Renal cortex interstitium (tissue), 11 donors: Measurements from ENCODE around the gene SLCO3A1. TPM values are rescaled to one million over a fixed set of nuclear protein-coding genes. Genes with fewer than 3 reads are reported as not detected.

Source experiments
- DNase-seq, 11 donors: peaks; one replicate each; pipeline ENCODE4 v3.0.0-alpha.2; 2013; ENCODE audit warnings: low read depth in 9 of 11, low spot score in 4 of 11; ENCODE audit errors: extremely low read depth in 1 of 11
- polyA plus RNA-seq, 3 donors: library from polyadenylated mRNA; unstranded; fragments of 120-200 nt; gene quantifications; one replicate each; pipeline ENCODE4 v1.2.1, GENCODE V29; 2013; ENCODE audit not compliant: insufficient read length in 3 of 3

SLCO3A1 gene
- polyA plus RNA-seq, 3 donors: 10.5 to 12.0 (median 11.1) TPM

DNA sequence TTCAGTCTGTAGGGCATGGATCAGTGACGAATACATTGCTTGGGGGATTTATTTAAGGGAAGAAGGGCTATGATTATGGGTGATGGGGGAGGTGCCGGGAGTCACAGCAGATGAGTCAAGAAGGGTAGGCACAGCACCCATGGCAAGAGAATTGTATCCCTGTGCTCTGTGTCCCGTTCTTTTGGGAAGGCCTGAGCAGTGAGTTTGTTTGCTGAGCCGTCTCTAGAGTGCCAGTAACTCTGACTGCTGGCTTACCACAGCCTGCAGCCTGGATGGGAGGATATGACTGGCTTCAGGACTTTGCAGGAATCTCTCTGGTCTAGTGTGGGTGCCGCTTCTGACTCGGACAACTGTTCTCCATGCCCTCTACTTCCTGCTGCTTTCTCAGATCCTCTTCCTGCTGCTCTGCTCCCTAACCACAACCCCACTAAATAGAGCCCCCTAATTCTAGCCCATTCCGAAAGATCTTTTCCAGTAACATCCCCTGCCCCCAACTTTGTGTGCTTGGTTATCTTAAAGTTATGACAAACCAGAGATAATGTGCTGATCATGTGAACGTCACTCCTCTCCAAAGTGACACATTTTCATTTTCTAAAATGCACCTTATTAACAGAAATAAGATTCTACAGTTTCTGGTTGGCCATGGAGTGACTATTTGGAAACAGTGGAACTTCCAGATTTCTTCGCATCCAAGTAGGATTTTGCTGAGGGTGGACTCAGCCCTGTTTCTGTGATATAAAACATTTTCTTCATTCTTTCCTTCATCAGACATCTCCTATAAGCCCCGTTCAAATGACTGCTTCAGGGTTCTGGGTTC lies 239.0 kb downstream of the SLCO3A1 start:
- no peak for DNase-seq

GRCh38 chr15:92095693-92096092 lies 242.2 kb downstream of the SLCO3A1 start:
- DNase-seq: no peak

- DNase-seq: peak in 8 of 11 donors; percentile 39 to 63 (median 58)
Measured at GRCh38 chr15:92097474-92098178, 244.1 kb downstream of the SLCO3A1 start.

DNA sequence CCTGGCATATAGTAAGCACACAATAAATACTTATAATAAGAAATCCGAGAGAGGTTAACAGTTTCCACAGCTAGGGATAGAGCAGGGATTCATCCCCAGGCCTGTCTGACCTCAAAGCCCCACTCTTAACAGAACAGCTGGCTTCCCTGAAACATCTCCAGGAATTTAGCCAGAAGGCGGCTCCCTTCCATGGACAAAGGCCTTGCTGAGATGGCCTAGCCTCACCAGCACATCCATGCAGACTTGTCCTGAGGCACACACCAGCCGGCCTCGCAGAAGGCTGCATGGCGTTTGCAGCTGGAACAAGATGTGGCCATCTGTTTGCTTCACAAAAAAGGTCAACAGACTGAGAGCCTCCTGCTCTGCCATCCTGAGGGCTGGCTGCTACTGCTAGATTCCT lies 245.4 kb downstream of the SLCO3A1 start:
- no peak for DNase-seq

- DNase-seq: no peak
Measured at GRCh38 chr15:92100301-92100700, 246.8 kb downstream of the SLCO3A1 start.

DNA sequence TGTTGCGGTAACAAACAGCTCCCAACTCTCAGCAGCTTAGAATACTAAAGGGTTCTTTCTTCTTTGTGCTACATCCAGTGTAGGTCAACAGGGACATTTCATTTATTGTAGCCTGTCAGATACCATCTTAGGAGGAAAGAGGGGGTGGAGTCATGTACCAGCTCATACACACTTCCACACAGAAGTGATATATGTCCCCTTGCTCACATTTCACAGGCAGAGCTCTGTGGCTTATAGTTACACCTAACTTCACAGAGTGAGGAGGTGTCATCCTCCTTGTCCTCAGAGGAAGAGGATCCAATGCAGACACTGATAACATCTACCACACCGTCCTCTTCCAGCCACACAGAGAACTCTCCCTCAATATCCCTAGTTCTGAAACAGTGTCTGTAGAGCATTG lies 247.2 kb downstream of the SLCO3A1 start:
- DNase-seq: no peak

- DNase-seq: no peak
Measured at GRCh38 chr15:92101708-92102394, 248.3 kb downstream of the SLCO3A1 start.

DNA sequence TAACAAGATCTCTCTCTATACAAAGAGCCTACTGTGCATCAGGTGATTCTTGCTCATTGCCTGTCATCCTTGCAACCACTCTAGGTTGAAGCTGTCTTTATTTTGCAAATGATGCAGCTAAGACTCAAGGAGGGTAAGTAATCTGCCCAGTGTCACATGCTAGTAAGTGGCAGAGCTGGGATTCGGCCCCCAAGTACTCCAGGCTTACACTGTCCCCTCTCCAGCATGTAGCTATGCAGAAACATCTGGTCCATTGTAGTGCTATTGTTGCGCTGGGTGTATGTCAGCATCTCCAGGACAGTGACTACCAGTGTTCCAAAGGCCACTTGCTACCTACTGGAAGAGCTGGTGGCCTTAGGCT lies 248.9 kb downstream of the SLCO3A1 start:
- DNase-seq: no peak

DNA sequence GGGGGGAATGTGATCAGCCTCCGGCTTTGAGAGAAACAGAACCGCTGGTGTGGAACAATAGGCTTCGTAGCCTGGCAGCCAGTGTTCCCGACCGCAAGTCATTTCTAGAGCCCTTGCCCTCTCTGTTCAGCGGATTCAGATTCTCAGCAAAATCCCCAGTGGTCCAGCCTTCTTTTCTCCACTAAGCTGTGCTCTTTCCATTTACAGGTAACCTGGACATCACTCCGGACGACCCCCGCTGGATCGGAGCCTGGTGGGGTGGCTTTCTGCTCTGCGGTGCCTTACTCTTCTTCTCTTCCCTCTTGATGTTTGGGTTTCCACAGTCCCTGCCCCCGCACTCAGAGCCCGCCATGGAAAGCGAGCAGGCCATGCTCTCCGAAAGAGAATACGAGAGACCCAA lies 250.6 kb downstream of the SLCO3A1 start:
- no peak for DNase-seq

DNA sequence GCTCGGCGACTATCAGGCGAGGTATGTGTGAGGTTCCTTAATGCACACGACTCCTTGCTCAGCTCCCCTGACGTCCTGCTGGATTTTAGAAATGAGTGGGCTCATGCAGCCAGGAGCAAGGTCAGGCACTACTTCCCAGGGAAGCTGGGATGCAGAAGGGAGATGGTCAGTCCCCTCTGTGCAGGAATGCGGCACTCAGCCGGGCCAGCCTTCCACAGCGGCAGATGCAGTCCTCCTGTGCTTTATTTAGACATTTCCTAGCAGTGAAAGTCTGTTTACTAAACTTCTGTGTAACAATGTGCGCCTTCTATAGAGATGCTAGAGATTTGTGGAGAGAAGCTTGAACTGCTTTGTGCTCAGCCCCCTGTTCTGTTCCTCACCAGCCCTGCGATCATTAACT lies 252.1 kb downstream of the SLCO3A1 start:
- DNase-seq: no peak

DNA sequence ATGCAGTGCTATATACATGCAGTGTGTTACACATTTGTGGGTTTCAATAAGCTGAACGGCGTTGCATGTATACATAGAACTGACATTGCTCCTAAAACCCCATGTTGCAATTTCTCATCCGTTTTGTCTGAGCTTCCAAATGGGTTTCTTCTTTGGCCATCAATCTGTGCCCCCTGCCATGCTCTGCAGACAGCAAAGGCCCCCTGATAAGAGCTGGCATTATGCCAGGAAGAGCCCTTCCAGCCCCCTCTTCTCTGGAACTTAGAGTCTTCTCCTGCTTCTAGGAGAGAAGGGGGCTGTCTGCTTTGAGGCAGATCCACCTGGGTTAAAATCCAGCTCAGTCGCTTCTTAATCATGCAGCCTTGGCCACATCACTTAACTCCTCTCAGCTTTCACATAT lies 254.0 kb downstream of the SLCO3A1 start:
- no peak for DNase-seq

- no peak for DNase-seq
Measured at GRCh38 chr15:92109191-92109873, 255.8 kb downstream of the SLCO3A1 start.

DNA sequence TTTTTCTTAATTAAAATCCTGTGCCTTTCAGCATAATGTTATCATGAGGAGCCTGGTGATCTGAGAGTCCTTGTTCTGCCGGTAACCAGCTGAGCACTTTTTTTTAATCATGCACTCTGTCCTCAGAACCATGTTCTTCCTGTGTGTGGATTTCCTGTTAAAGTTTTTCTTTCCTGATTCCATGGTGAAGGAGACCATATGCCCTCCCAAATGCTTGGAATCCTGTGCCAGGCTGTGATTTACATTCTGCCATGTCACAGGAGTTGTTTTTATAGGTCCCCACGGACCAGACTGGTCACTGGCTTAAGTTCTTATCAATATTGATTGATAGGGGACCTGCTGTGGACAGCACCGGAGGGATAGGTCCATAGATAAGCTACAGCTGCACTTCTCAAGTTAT lies 257.8 kb downstream of the SLCO3A1 start:
- no peak for DNase-seq

DNA sequence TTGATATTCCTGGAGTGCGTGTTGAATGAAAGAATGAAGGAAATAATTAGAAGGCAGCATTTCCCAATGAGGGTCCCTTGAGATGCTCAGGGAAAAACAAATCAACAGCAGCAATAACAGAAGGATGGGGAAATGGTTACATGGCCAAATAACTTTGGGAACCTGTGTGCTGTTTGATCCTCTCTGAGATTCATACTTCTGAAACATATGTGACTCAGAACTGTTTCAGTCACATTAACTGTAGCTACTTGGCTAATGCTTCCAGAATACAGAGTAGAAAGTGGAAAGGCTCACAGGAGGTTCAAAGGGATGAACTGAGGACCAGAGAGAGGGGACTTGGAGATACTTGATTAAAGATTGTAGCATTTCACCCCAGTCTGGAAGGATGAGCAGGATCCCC lies 258.2 kb downstream of the SLCO3A1 start:
- no peak for DNase-seq

GRCh38 chr15:92112180-92112579 lies 258.7 kb downstream of the SLCO3A1 start:
- no peak for DNase-seq

- DNase-seq: no peak
Measured at GRCh38 chr15:92112711-92113110, 259.2 kb downstream of the SLCO3A1 start.

DNA sequence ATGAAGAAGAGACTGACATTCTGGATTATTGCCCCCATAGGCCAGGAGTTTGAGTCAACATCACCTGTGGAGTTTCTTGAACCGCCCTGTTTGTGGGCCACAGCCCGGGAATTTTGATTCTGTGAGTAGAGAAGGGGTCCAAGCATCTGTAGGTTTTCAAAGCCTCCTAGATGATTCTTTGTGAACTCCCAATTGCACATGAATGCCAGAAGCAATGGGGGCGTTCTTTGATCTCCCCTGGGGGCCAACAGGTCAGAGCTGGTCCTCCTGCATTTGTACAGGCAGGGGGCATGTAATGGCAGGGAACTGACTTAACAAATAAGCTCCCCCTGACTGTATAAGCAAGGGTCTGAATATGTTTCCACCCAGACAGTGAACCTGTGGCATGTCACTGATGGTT lies 260.3 kb downstream of the SLCO3A1 start:
- DNase-seq: no peak

DNA sequence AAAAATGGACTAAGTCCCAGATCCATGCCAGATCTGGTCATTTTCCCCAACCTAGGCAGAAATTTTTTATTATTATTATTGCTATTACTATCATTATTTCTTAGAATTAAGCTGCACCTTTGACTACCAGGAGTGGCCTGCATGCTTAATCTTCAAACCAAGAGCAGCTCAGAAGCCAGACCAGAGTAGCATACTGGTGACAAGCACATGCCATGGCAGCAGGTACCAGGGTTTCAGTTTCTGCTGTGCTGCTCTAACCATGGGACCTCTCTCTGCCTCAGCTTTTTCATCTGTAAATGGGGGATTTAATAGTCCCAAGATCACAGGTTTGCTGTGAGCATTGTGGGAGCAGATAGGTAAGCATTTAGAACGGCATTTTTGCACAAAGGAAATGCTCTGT lies 262.3 kb downstream of the SLCO3A1 start:
- no peak for DNase-seq

GRCh38 chr15:92116330-92116729 lies 262.8 kb downstream of the SLCO3A1 start:
- no peak for DNase-seq
